ENCODE measurements around the gene PPP1R2.

The PPP1R2 gene

DNA sequence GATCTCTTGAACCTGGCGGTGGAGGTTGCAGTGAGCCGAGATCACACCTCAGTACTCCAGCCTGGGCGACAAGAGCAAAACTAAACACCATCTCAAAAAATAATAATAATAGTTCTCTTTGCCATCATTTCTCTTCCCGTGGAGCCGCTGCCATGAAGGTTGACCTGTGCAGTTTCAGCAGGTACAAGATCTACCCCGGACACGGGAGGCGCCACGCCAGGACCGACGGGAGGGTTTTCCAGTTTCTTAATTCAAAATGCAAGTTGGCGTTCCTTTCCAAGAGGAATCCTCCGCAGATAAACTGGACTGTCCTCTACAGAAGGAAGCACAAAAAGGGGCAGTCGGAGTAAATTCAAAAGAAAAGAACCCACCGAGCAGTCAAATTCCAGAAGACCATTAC lies 11.3 kb upstream of the PPP1R2 start:
- Histone ChIP-seq H4K20me1 (ENCODE audit: insufficient read depth, low read length) (no peaks in the 10 kb centered on the region), H3K27ac (ENCODE audit: low read length) (no peak overlapping the region), H3K4me2 (ENCODE audit: low read depth, low read length) (no peak overlapping the region), H3K36me3 (replicated peaks; ENCODE audit: insufficient read depth, low read length) (no peaks in the 10 kb centered on the region), H3K9me3 (replicated peaks; ENCODE audit: insufficient read depth, low read length) (no peaks in the 10 kb centered on the region), H3K79me2 (ENCODE audit: low read length) (no peaks in the 10 kb centered on the region), H3F3A (ENCODE audit: insufficient read depth, low read length) (peaks cover 9% of the 10 kb centered on the region), H3K9me2 (replicated peaks; ENCODE audit: insufficient read depth, low read length) (no peaks in the 10 kb centered on the region), H2AFZ (ENCODE audit: low read length) (no peak overlapping the region), H3K9ac (ENCODE audit: low read length) (no peak overlapping the region), H3K4me1 (ENCODE audit: low read length) (peaks cover 13% of the 10 kb centered on the region), H3K4me3 (ENCODE audit: low read length) (no peak overlapping the region), H3K27me3 (replicated peaks; ENCODE audit: insufficient read depth, low read length) (no peaks in the 10 kb centered on the region)
- DNase-seq = no peak
- TF ChIP-seq EZH2 (optimal IDR thresholded peaks at IDR 0.05; ENCODE audit: low read depth, low read length) (no peak), EZH2phosphoT487 (IDR thresholded peaks at IDR 0.05; ENCODE audit: low read length) (no peak), CTCF (IDR thresholded peaks at IDR 0.05; ENCODE audit: low read length) (no peak)

DNA sequence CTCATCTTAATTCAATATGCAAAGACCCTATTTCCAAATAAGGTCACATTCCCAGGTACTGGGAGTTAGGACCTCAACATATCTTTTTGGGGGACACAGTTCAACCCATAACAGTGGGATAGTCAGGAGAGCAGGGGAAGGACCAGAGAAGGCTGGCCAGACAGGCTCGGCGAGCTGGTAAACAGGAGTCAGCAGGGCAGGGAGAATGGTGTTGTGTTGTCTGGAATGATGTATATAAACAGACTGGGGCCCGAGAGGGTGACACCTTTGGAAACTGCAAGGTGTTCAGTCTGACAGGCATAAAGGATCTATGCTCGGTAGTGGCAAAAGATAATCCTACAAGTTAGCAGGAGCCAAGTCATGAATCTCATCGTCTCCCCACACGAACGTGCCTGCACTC lies 10.1 kb upstream of the PPP1R2 start:
- Histone ChIP-seq H3K9me2 (replicated peaks; ENCODE audit: insufficient read depth, low read length) (no peaks in the 10 kb centered on the region), H3F3A (ENCODE audit: insufficient read depth, low read length) (peaks cover 18% of the 10 kb centered on the region), H3K4me1 (ENCODE audit: low read length) (peaks cover 22% of the 10 kb centered on the region), H3K79me2 (ENCODE audit: low read length) (no peaks in the 10 kb centered on the region), H3K36me3 (replicated peaks; ENCODE audit: insufficient read depth, low read length) (no peaks in the 10 kb centered on the region), H3K4me2 (ENCODE audit: low read depth, low read length) (no peak overlapping the region), H3K27ac (ENCODE audit: low read length) (no peak overlapping the region), H3K4me3 (ENCODE audit: low read length) (no peak overlapping the region), H4K20me1 (ENCODE audit: insufficient read depth, low read length) (no peaks in the 10 kb centered on the region), H3K9ac (ENCODE audit: low read length) (no peak overlapping the region), H3K9me3 (replicated peaks; ENCODE audit: insufficient read depth, low read length) (no peaks in the 10 kb centered on the region), H2AFZ (ENCODE audit: low read length) (no peak overlapping the region), H3K27me3 (replicated peaks; ENCODE audit: insufficient read depth, low read length) (no peaks in the 10 kb centered on the region)
- no peak for DNase-seq
- no peak for TF ChIP-seq EZH2phosphoT487 (IDR thresholded peaks at IDR 0.05; ENCODE audit: low read length)
- no peak for TF ChIP-seq EZH2 (optimal IDR thresholded peaks at IDR 0.05; ENCODE audit: low read depth, low read length)
- TF ChIP-seq CTCF (IDR thresholded peaks at IDR 0.05; ENCODE audit: low read length) = no peak

GRCh38 chr3:195551381-195551978 lies 8.4 kb upstream of the PPP1R2 start:
- no peaks in the 10 kb centered on the region for H3K9me2 ChIP-seq (replicated peaks; ENCODE audit: insufficient read depth, low read length)
- no peak overlapping the region for H3K27ac ChIP-seq (ENCODE audit: low read length)
- H3K4me1 ChIP-seq (ENCODE audit: low read length) = peaks cover 29% of the 10 kb centered on the region
- TF ChIP-seq CTCF (IDR thresholded peaks at IDR 0.05; ENCODE audit: low read length) (no peak), EZH2phosphoT487 (IDR thresholded peaks at IDR 0.05; ENCODE audit: low read length) (no peak), EZH2 (optimal IDR thresholded peaks at IDR 0.05; ENCODE audit: low read depth, low read length) (no peak)
- no peak for DNase-seq
- H3K9me3 ChIP-seq (replicated peaks; ENCODE audit: insufficient read depth, low read length) = no peaks in the 10 kb centered on the region
- no peaks in the 10 kb centered on the region for H3K36me3 ChIP-seq (replicated peaks; ENCODE audit: insufficient read depth, low read length)
- no peaks in the 10 kb centered on the region for H3K79me2 ChIP-seq (ENCODE audit: low read length)
- no peaks in the 10 kb centered on the region for H3K27me3 ChIP-seq (replicated peaks; ENCODE audit: insufficient read depth, low read length)
- no peak overlapping the region for H3K4me2 ChIP-seq (ENCODE audit: low read depth, low read length)
- H4K20me1 ChIP-seq (ENCODE audit: insufficient read depth, low read length) = no peaks in the 10 kb centered on the region
- peaks cover 25% of the 10 kb centered on the region for H3F3A ChIP-seq (ENCODE audit: insufficient read depth, low read length)
- H3K9ac ChIP-seq (ENCODE audit: low read length) = no peak overlapping the region
- H3K4me3 ChIP-seq (ENCODE audit: low read length) = no peak overlapping the region
- H2AFZ ChIP-seq (ENCODE audit: low read length) = no peak overlapping the region

Data from MM.1S (cell line).